ENCODE data around the gene DLGAP4. TPM values are rescaled to one million over a fixed set of nuclear protein-coding genes. Genes with fewer than 3 reads are reported as not detected.

The DLGAP4 gene
- polyA plus RNA-seq, 1 donor (not counting 4 experiments of a cell fraction or from before 2014, with no cell fraction given): 9.6 TPM

DNA sequence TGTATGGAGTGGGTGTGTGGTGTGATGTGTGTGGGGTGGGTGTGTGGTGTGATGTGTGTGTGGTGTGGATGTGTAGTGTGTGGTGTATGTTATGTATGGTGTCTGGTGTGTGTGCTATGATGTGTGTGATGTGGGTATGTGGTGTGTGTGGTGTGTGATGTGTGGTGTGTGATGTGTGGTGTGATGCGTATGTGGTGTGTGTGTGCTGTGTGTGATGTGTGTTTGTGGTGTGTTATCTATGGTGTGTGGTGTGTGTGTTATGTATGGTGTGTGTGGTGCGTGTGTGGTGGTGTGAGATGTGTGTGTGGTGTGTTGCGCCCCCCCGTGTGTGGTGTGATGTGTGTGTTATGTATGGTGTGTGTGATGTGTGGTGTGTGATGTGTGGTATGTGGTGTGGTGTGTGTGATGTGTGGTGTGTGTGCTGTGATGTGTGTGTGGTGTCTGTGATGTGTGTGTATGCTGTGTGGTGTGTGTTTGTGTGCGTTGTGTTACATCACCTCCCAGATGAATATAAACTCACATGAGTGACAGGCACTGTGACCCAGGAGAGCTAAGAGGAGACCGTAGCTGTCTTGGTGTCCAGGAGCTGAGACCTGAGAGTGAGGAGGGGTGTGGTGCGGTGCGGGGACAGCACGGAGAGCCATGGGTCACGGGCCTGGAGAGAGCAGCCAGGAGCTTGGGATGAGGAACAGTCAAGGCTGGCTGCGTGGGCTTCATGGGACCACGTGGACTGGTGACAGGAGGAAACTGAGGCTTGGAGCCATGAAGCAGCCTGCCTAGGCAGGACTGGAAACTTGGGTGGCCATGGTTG, 8.8 kb downstream of the DLGAP4 start:
- Histone ChIP-seq H3K36me3 (ENCODE audit: control insufficient read depth in 2 of 2, extremely low read depth in 1 of 2, insufficient read depth in 2 of 2, low read length in 2 of 2) (no peaks in the 10 kb centered on the region), H3K4me2 (ENCODE audit: control insufficient read depth, extremely low read depth, insufficient read depth, low read depth, low read length) (no peak overlapping the region), H2AFZ (ENCODE audit: control insufficient read depth, low read length) (no peak overlapping the region), H3K27ac (ENCODE audit: control insufficient read depth, insufficient read depth, low read length) (no peak overlapping the region), H3K27me3 (ENCODE audit: control insufficient read depth, extremely low read depth, insufficient read depth, low read length) (peaks cover 25% of the 10 kb centered on the region), H3K9me3 (ENCODE audit: control insufficient read depth, low read depth, low read length) (no peaks in the 10 kb centered on the region), H3K79me2 (ENCODE audit: control insufficient read depth, insufficient read depth, low read length) (no peaks in the 10 kb centered on the region), H3K9me1 (ENCODE audit: control insufficient read depth, extremely low read depth, insufficient read depth, low read length) (no peaks in the 10 kb centered on the region), H3K4me3 (ENCODE audit: control insufficient read depth in 2 of 3, extremely low read depth in 1 of 3, insufficient read depth in 2 of 3, low read depth in 1 of 3, low read length in 3 of 3) (no peak overlapping the region), H4K20me1 (ENCODE audit: control insufficient read depth, extremely low read depth, insufficient read depth, low read length) (no peaks in the 10 kb centered on the region), H3K9ac (ENCODE audit: control insufficient read depth, extremely low read depth, insufficient read depth, low read length) (no peak overlapping the region), H3K4me1 (ENCODE audit: control insufficient read depth, extremely low read depth, insufficient read depth, low read length) (no peaks in the 10 kb centered on the region)
- FAIRE-seq: no peak
- dilution Hi-C loops (cut with MboI; ENCODE audit: extremely low pct_ligation_motif_present, low sequenced_read_pairs): no loop called here
- no peak for DNase-seq (ENCODE audit: low read depth, low spot score)
- TF ChIP-seq EZH2 (IDR thresholded peaks at IDR 0.05; ENCODE audit: low read length): no peak
- TF ChIP-seq, protein P1, sequence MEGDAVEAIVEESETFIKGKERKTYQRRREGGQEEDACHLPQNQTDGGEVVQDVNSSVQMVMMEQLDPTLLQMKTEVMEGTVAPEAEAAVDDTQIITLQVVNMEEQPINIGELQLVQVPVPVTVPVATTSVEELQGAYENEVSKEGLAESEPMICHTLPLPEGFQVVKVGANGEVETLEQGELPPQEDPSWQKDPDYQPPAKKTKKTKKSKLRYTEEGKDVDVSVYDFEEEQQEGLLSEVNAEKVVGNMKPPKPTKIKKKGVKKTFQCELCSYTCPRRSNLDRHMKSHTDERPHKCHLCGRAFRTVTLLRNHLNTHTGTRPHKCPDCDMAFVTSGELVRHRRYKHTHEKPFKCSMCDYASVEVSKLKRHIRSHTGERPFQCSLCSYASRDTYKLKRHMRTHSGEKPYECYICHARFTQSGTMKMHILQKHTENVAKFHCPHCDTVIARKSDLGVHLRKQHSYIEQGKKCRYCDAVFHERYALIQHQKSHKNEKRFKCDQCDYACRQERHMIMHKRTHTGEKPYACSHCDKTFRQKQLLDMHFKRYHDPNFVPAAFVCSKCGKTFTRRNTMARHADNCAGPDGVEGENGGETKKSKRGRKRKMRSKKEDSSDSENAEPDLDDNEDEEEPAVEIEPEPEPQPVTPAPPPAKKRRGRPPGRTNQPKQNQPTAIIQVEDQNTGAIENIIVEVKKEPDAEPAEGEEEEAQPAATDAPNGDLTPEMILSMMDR (optimal IDR thresholded peaks at IDR 0.05 in 1 of 3, IDR thresholded peaks at IDR 0.05 in 1 of 3, conservative IDR thresholded peaks at IDR 0.05 in 1 of 3; ENCODE audit: extremely low read depth in 1 of 3, insufficient read depth in 2 of 3, low read length in 3 of 3): no peak

DNA sequence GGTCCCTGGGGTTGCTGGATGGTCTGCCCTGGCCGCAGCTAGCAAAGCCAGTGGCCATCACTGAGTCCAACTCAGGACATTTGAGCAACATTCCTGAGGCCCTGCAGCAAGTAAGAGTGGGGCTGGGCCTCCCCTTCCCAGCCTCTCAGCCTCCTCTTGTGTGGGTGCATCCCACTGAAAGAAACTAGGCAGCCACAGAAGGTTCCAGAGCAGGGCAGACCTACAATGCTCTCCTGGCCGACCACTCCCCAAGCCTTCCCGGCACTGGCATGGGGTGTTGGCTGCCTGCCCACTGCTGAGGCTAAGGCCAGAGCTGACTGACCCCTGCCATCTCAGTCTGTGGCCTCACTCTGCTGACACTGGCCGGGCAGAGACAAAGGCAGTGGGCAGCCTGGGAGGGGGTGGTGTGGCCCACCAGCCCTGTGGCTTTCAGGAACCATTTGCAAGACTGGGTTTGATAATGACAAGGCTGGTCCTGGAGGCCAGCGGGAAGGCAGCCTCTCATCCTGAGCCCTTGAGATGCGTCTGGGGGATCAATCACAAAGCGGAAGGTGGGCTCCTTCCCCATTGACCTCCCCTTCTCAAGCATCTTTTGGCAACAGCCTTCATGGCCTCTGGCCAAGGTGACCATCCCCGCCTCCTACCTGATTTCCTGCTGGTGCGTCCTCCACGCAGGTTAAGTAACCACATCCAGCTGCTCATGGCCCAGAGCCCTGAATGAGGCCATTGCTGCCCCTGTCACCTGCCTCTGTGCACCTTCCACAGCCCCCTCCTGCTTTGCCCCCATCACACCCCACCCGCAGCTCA, 9.6 kb downstream of the DLGAP4 start:
- H3K36me3 ChIP-seq (ENCODE audit: control insufficient read depth in 2 of 2, extremely low read depth in 1 of 2, insufficient read depth in 2 of 2, low read length in 2 of 2): no peaks in the 10 kb centered on the region
- no peaks in the 10 kb centered on the region for H3K9me3 ChIP-seq (ENCODE audit: control insufficient read depth, low read depth, low read length)
- H3K9me1 ChIP-seq (ENCODE audit: control insufficient read depth, extremely low read depth, insufficient read depth, low read length): no peaks in the 10 kb centered on the region
- H3K4me1 ChIP-seq (ENCODE audit: control insufficient read depth, extremely low read depth, insufficient read depth, low read length): no peaks in the 10 kb centered on the region
- H3K79me2 ChIP-seq (ENCODE audit: control insufficient read depth, insufficient read depth, low read length): no peaks in the 10 kb centered on the region
- H3K4me2 ChIP-seq (ENCODE audit: control insufficient read depth, extremely low read depth, insufficient read depth, low read depth, low read length): no peak overlapping the region
- H3K4me3 ChIP-seq (ENCODE audit: control insufficient read depth in 2 of 3, extremely low read depth in 1 of 3, insufficient read depth in 2 of 3, low read depth in 1 of 3, low read length in 3 of 3): no peak overlapping the region
- no peak overlapping the region for H3K27ac ChIP-seq (ENCODE audit: control insufficient read depth, insufficient read depth, low read length)
- no peaks in the 10 kb centered on the region for H4K20me1 ChIP-seq (ENCODE audit: control insufficient read depth, extremely low read depth, insufficient read depth, low read length)
- no peak for DNase-seq (ENCODE audit: low read depth, low spot score)
- TF ChIP-seq, protein P1 (optimal IDR thresholded peaks at IDR 0.05 in 1 of 3, IDR thresholded peaks at IDR 0.05 in 1 of 3, conservative IDR thresholded peaks at IDR 0.05 in 1 of 3; ENCODE audit: extremely low read depth in 1 of 3, insufficient read depth in 2 of 3, low read length in 3 of 3): no peak
- no peak for TF ChIP-seq EZH2 (IDR thresholded peaks at IDR 0.05; ENCODE audit: low read length)
- FAIRE-seq: no peak
- dilution Hi-C loops (cut with MboI; ENCODE audit: extremely low pct_ligation_motif_present, low sequenced_read_pairs): no loop called here
- H3K9ac ChIP-seq (ENCODE audit: control insufficient read depth, extremely low read depth, insufficient read depth, low read length): no peak overlapping the region
- H2AFZ ChIP-seq (ENCODE audit: control insufficient read depth, low read length): no peak overlapping the region
- peaks cover 18% of the 10 kb centered on the region for H3K27me3 ChIP-seq (ENCODE audit: control insufficient read depth, extremely low read depth, insufficient read depth, low read length)
